A549 (cell line): ENCODE data around the gene PPCDC. TPM values are rescaled to one million over a fixed set of nuclear protein-coding genes. Genes with fewer than 3 reads are reported as not detected.
"Not testable (repeated sequence)": the region's sequence is repeated elsewhere in the genome, so short reads cannot be mapped to it uniquely, and the experiment has no call there.

ENCODE experiments used
- ATAC-seq, 2 experiments: fragments of 200-7000 bp in 1 of 2; fragments of >200 bp in 1 of 2; cut with Nextera tagmentation in 1 of 2; cut with Tn5 transposase in 1 of 2; 3 replicates each; pipeline versions ENCODE4 v1.8.0 to v1.9.1; 2018 to 2020; ENCODE audit warnings: mild to moderate bottlenecking in 1 of 2, moderate library complexity in 1 of 2
- CTCF ChIA-PET: fragments of 300-600 bp; sonication (Branson Sonifier 250); formaldehyde crosslinking; extraction: SDS; loops from one replicate; lab custom pipeline; 2021; ENCODE audit warnings: antibody characterized with exemption, inconsistent platforms; lab: Yijun Ruan, JAX
- POLR2A ChIA-PET: fragments of 350-600 bp; formaldehyde crosslinking; extraction: SDS; loops from one replicate; lab custom pipeline; 2021; ENCODE audit warnings: antibody characterized with exemption, inconsistent platforms; lab: Yijun Ruan, JAX
- DNase-seq, 2 experiments: peaks; one replicate each; pipeline versions ENCODE4 v3.0.0 to v3.0.0-alpha.2; 2011 to 2016; ENCODE audit warnings: low read depth in 1 of 2, low spot score in 1 of 2
- FAIRE-seq: peaks from 2 replicates; lab custom pipeline; 2011; peaks lifted over from hg19 to GRCh38; lab: Jason Lieb, UNC
- H3K27ac ChIP-seq, 2 experiments: fragments of >200 bp; sonication (Bioruptor Twin); formaldehyde crosslinking; 3 replicates each; pipeline ENCODE4 v1.5.1; 2016 to 2017
- H3K4me1 ChIP-seq: fragments of >200 bp; sonication (Bioruptor Twin); formaldehyde crosslinking; 3 replicates; pipeline ENCODE4 v1.6.1; 2016
- H3K4me2 ChIP-seq: fragments of >200 bp; sonication (Bioruptor Twin); formaldehyde crosslinking; 3 replicates; pipeline ENCODE4 v1.6.1; 2016
- H3K4me3 ChIP-seq: fragments of >200 bp; sonication (Bioruptor Twin); formaldehyde crosslinking; 3 replicates; pipeline ENCODE4 v1.5.1; 2016
- H3K9me3 ChIP-seq: fragments of >200 bp; sonication (Bioruptor Twin); formaldehyde crosslinking; 3 replicates; pipeline ENCODE4 v1.6.1; 2016
- ATOH8 ChIP-seq: fragments of 250-450 bp; sonication (Bioruptor Pico); IDR thresholded peaks from 2 replicates; pipeline ENCODE4 v1.5.0; 2020; ENCODE audit warnings: low read depth, mild to moderate bottlenecking, moderate library complexity
- BHLHE40 ChIP-seq: IDR thresholded peaks from 2 replicates; pipeline ENCODE4 v1.6.1; 2012; ENCODE audit warnings: low read depth, low read length, inconsistent platforms
- CBX8 ChIP-seq: fragments of 200-600 bp; sonication (generic); IDR thresholded peaks from 2 replicates; pipeline ENCODE4 v1.6.1; 2016
- CHD2 ChIP-seq: fragments of 150-350 bp; IDR thresholded peaks from 2 replicates; pipeline ENCODE4 v1.6.1; 2014; ENCODE audit warnings: low read length; ENCODE audit not compliant: partially characterized antibody
- E2F6 ChIP-seq: IDR thresholded peaks from 2 replicates; pipeline ENCODE4 v1.6.1; 2012; ENCODE audit warnings: low read depth, borderline replicate concordance
- EHMT2 ChIP-seq: fragments of 200-600 bp; sonication (generic); IDR thresholded peaks from 2 replicates; pipeline ENCODE4 v1.6.1; 2016; ENCODE audit warnings: antibody characterized with exemption, low read depth, mild to moderate bottlenecking, moderate library complexity
- ELK1 ChIP-seq: fragments of 150-350 bp; IDR thresholded peaks from 2 replicates; pipeline ENCODE4 v1.6.1; 2014; ENCODE audit warnings: low read depth, mild to moderate bottlenecking, low read length
- EP300 ChIP-seq, 2 experiments: fragments of >200 bp; sonication (Bioruptor Twin); formaldehyde crosslinking; IDR thresholded peaks; 2 replicates in 1 of 2; 3 replicates in 1 of 2; pipeline ENCODE4 v1.6.1; 2016 to 2017
- ESRRA ChIP-seq: fragments of 150-350 bp; IDR thresholded peaks from 2 replicates; pipeline ENCODE4 v1.6.1; 2014; ENCODE audit warnings: mild to moderate bottlenecking, low read length, borderline replicate concordance
- FOSB ChIP-seq: fragments of 250-450 bp; sonication (Bioruptor Pico); IDR thresholded peaks from 2 replicates; pipeline ENCODE4 v1.5.0; 2020; ENCODE audit warnings: mild to moderate bottlenecking, moderate library complexity
- FOSL2 ChIP-seq, 2 experiments: fragments of 450-650 bp in 1 of 2; fragments of >200 bp in 1 of 2; sonication (Bioruptor Twin) in 1 of 2; formaldehyde crosslinking; IDR thresholded peaks; 2 replicates each; pipeline versions ENCODE4 v1.5.0 to v1.6.1; 2016 to 2020; ENCODE audit warnings: mild to moderate bottlenecking in 1 of 2, moderate library complexity in 1 of 2
- FOXS1 ChIP-seq: fragments of 250-450 bp; sonication (Bioruptor Pico); IDR thresholded peaks from 2 replicates; pipeline ENCODE4 v1.5.0; 2020; ENCODE audit warnings: mild to moderate bottlenecking, moderate library complexity
- HDAC2 ChIP-seq: fragments of 200-600 bp; sonication (generic); IDR thresholded peaks from 2 replicates; pipeline ENCODE4 v1.6.1; 2016
- HEYL ChIP-seq: fragments of 250-450 bp; sonication (Bioruptor Pico); IDR thresholded peaks from 2 replicates; pipeline ENCODE4 v1.8.0; 2021; ENCODE audit warnings: mild to moderate bottlenecking, moderate library complexity
- HOXA7 ChIP-seq: fragments of 250-450 bp; sonication (Bioruptor Pico); IDR thresholded peaks from 2 replicates; pipeline ENCODE4 v1.5.0; 2020; ENCODE audit warnings: mild to moderate bottlenecking, moderate library complexity
- HOXB13 ChIP-seq: fragments of 250-450 bp; sonication (Bioruptor Pico); IDR thresholded peaks from 2 replicates; pipeline ENCODE4 v1.5.0; 2020; ENCODE audit warnings: low read depth, mild to moderate bottlenecking, moderate library complexity
- HOXB5 ChIP-seq: fragments of 250-450 bp; sonication (Bioruptor Pico); IDR thresholded peaks from 2 replicates; pipeline ENCODE4 v1.5.0; 2020; ENCODE audit warnings: mild to moderate bottlenecking, moderate library complexity
- JUN ChIP-seq, 2 experiments: fragments of >200 bp; sonication (Bioruptor Twin); formaldehyde crosslinking; IDR thresholded peaks; 2 replicates in 1 of 2; 3 replicates in 1 of 2; pipeline ENCODE4 v1.6.1; 2016 to 2017
- JUNB ChIP-seq: fragments of >200 bp; sonication (Bioruptor Twin); formaldehyde crosslinking; IDR thresholded peaks from 2 replicates; pipeline ENCODE4 v1.6.1; 2016
- KDM5A ChIP-seq: fragments of 200-600 bp; sonication (generic); IDR thresholded peaks from 2 replicates; pipeline ENCODE4 v1.6.1; 2016; ENCODE audit warnings: antibody characterized with exemption, mild to moderate bottlenecking
- MAX ChIP-seq: IDR thresholded peaks from 2 replicates; pipeline ENCODE4 v1.6.1; 2012
- POLR2A ChIP-seq: IDR thresholded peaks from 2 replicates; pipeline ENCODE4 v1.6.1; 2012; ENCODE audit warnings: mild to moderate bottlenecking, low read length
- RFX5 ChIP-seq: fragments of 450-650 bp; IDR thresholded peaks from 2 replicates; pipeline ENCODE4 v1.7.1; 2014; ENCODE audit warnings: antibody characterized with exemption, mild to moderate bottlenecking, moderate library complexity
- SREBF2 ChIP-seq: fragments of 450-650 bp; IDR thresholded peaks from 2 replicates; pipeline ENCODE4 v1.6.1; 2014; ENCODE audit warnings: mild to moderate bottlenecking, moderate library complexity
- TFCP2L1 ChIP-seq: fragments of 250-450 bp; sonication (Bioruptor Pico); IDR thresholded peaks from 2 replicates; pipeline ENCODE4 v1.5.0; 2021; ENCODE audit warnings: mild to moderate bottlenecking
- TP53 ChIP-seq: fragments of 250-450 bp; sonication (Bioruptor Pico); IDR thresholded peaks from 2 replicates; pipeline ENCODE4 v1.5.0; 2021; ENCODE audit warnings: mild to moderate bottlenecking, moderate library complexity
- ZC3H11A ChIP-seq: fragments of 450-650 bp; IDR thresholded peaks from 2 replicates; pipeline ENCODE4 v1.6.1; 2014; ENCODE audit warnings: antibody characterized with exemption, mild to moderate bottlenecking
- ZFP36 ChIP-seq: fragments of 450-650 bp; IDR thresholded peaks from 2 replicates; pipeline ENCODE4 v1.6.1; 2014; ENCODE audit warnings: borderline replicate concordance; ENCODE audit not compliant: partially characterized antibody
- ZNF302 ChIP-seq: fragments of 250-450 bp; sonication (Bioruptor Pico); IDR thresholded peaks from 2 replicates; pipeline ENCODE4 v1.9.0; 2021; ENCODE audit warnings: inconsistent platforms, mild to moderate bottlenecking, moderate library complexity
- WGBS: methylation state at CpG from one replicate; pipeline ENCODE4 v1.1.6; 2017; ENCODE audit errors: missing lambda C conversion rate; 5-methylcytosine and 5-hydroxymethylcytosine counted together
- polyA plus RNA-seq, 4 experiments: library from polyadenylated mRNA; depleted of rRNA in 3 of 4; stranded (reverse); fragments of >200 nt; fragmentation: RNase III in 1 of 4; extraction: RNeasy Plus Mini Kit Qiagen cat#74134 plus additional on column Dnase treatment in 1 of 4; gene quantifications; 2 replicates in 3 of 4; 3 replicates in 1 of 4; pipeline ENCODE4 v1.2.3, GENCODE V29; 2011 to 2017
- TF ChIP-seq, protein P1 (sequence below): fragments of 250-450 bp; sonication (Bioruptor Pico); IDR thresholded peaks from 2 replicates; pipeline ENCODE4 v1.5.0; 2021; ENCODE audit warnings: mild to moderate bottlenecking, moderate library complexity, borderline replicate concordance
- TF ChIP-seq, protein P2 (sequence below): IDR thresholded peaks from 2 replicates; pipeline ENCODE4 v1.6.1; 2012

The PPCDC gene
- polyA plus RNA-seq, 2 of the 4 experiments (the other 2 are of a cell fraction), result 18.2 to 18.5 TPM

GRCh38 chr15:75091814-75092213 lies 68.4 kb downstream of the PPCDC start:
- no peak for FAIRE-seq
- TF ChIP-seq, protein P1, sequence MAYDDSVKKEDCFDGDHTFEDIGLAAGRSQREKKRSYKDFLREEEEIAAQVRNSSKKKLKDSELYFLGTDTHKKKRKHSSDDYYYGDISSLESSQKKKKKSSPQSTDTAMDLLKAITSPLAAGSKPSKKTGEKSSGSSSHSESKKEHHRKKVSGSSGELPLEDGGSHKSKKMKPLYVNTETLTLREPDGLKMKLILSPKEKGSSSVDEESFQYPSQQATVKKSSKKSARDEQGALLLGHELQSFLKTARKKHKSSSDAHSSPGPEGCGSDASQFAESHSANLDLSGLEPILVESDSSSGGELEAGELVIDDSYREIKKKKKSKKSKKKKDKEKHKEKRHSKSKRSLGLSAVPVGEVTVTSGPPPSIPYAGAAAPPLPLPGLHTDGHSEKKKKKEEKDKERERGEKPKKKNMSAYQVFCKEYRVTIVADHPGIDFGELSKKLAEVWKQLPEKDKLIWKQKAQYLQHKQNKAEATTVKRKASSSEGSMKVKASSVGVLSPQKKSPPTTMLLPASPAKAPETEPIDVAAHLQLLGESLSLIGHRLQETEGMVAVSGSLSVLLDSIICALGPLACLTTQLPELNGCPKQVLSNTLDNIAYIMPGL (CRISPR knock-in tag), result no peak
- TF ChIP-seq HOXA7 (CRISPR knock-in tag), result no peak
- no peak for TF ChIP-seq ZFP36
- TF ChIP-seq ESRRA, result no peak
- TF ChIP-seq JUN (IDR thresholded peaks at IDR 0.05), result no peak
- no peak for TF ChIP-seq POLR2A
- no peak for TF ChIP-seq ZC3H11A
- no peak for TF ChIP-seq FOXS1 (CRISPR knock-in tag)
- TF ChIP-seq SREBF2, result no peak
- TF ChIP-seq TFCP2L1, result no peak
- no peak for TF ChIP-seq HEYL (CRISPR knock-in tag)
- TF ChIP-seq ELK1, result no peak
- TF ChIP-seq MAX, result no peak
- no peak for TF ChIP-seq RFX5
- no peak for TF ChIP-seq CBX8
- no peak for TF ChIP-seq FOSL2 (IDR thresholded peaks at IDR 0.05)
- no peak for TF ChIP-seq FOSL2 (CRISPR knock-in tag; IDR thresholded peaks at IDR 0.05)
- Histone ChIP-seq H3K27ac (no peak overlapping the region), H3K9me3 (no peaks in the 10 kb centered on the region), H3K4me2 (no peak overlapping the region), H3K4me3 (no peak overlapping the region), H3K4me1 (no peaks in the 10 kb centered on the region)
- no peak for DNase-seq
- ChIA-PET CTCF (interaction anchor here (1.3 to 3.4 kb wide), 2 partner anchors 17 to 109 kb away, joined by 5 to 7 read pairs; partner anchors contain the start of gene C15orf39), POLR2A (no interaction called here)
- ATAC-seq, result no peak

- H3K4me3 ChIP-seq, POLR2A ChIA-PET, DNase-seq, H3K4me1 ChIP-seq, H3K27ac ChIP-seq, H3K9me3 ChIP-seq, H3K4me2 ChIP-seq, FAIRE-seq, ATAC-seq: not testable (repeated sequence)
- CTCF ChIA-PET, result interaction anchor here (1.0 to 1.6 kb wide), 2 partner anchors 16 to 107 kb away, joined by 3 read pairs; partner anchors contain the start of gene C15orf39
- WGBS, result 78% methylated on average over 4 of the region's 4 CpGs
These were observed 71.6 kb downstream of the PPCDC start for GRCh38 chr15:75094961-75095478.

GRCh38 chr15:75095594-75095993 lies 72.2 kb downstream of the PPCDC start:
- no peak overlapping the region for H3K4me3 ChIP-seq
- H3K4me2 ChIP-seq, result no peak overlapping the region
- H3K4me1 ChIP-seq, result no peaks in the 10 kb centered on the region
- ChIA-PET POLR2A (no interaction called here), CTCF (interaction anchor here (1.0 to 1.6 kb wide), 3 partner anchors 17 to 106 kb away, joined by 3 read pairs; partner anchors contain the start of gene C15orf39)
- H3K9me3 ChIP-seq, result no peaks in the 10 kb centered on the region
- no peak for DNase-seq
- 86% methylated on average over 4 of the region's 4 CpGs for WGBS
- TF ChIP-seq CHD2 (no peak), TFCP2L1 (no peak), EHMT2 (no peak), HDAC2 (no peak), E2F6 (no peak), TP53 (CRISPR knock-in tag) (no peak), FOSB (CRISPR knock-in tag) (no peak), ATOH8 (CRISPR knock-in tag) (no peak), JUN (IDR thresholded peaks at IDR 0.05) (no peak), HOXB5 (CRISPR knock-in tag) (no peak), BHLHE40 (no peak), JUNB (no peak), HEYL (CRISPR knock-in tag) (no peak), KDM5A (no peak), ZNF302 (no peak), EP300 (IDR thresholded peaks at IDR 0.05) (no peak), HOXB13 (no peak)
- TF ChIP-seq, protein P2, sequence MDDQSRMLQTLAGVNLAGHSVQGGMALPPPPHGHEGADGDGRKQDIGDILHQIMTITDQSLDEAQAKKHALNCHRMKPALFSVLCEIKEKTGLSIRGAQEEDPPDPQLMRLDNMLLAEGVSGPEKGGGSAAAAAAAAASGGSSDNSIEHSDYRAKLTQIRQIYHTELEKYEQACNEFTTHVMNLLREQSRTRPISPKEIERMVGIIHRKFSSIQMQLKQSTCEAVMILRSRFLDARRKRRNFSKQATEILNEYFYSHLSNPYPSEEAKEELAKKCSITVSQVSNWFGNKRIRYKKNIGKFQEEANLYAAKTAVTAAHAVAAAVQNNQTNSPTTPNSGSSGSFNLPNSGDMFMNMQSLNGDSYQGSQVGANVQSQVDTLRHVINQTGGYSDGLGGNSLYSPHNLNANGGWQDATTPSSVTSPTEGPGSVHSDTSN, result no peak
- no peak for ATAC-seq
- no peak for FAIRE-seq
- no peak overlapping the region for H3K27ac ChIP-seq
